IMR-90 (cell line): ENCODE data around the gene NACA. TPM values are rescaled to one million over a fixed set of nuclear protein-coding genes. Genes with fewer than 3 reads are reported as not detected.

Experiments used
- ATAC-seq: fragments of 200-7000 bp; cut with Tn5 transposase; 2 replicates; pipeline ENCODE4 v1.9.1; 2020; ENCODE audit warnings: low read depth, mild to moderate bottlenecking, moderate library complexity
- BruUV-seq: library from RNA; stranded (reverse); fragments of 400-500 nt; replicated peaks from 2 replicates; lab custom pipeline; 2021; lab: Mats Ljungman, UMichigan
- CTCF ChIA-PET: fragments of 300-600 bp; formaldehyde crosslinking; extraction: SDS; loops from one replicate; lab custom pipeline; 2021; ENCODE audit warnings: antibody characterized with exemption; lab: Yijun Ruan, JAX
- POLR2A ChIA-PET: fragments of 300-600 bp; sonication (Branson Sonifier 250); formaldehyde crosslinking; loops from one replicate; lab custom pipeline; 2022; ENCODE audit warnings: antibody characterized with exemption; ENCODE audit not compliant: unreplicated experiment; lab: Charles Lee
- DNase-seq: peaks from one replicate; pipeline ENCODE4 v3.0.0; 2013
- H2AFZ ChIP-seq: replicated peaks from 2 replicates; pipeline ENCODE3; 2013; ENCODE audit warnings: low read length, mild to moderate bottlenecking; ENCODE audit not compliant: poor library complexity
- H2AK5ac ChIP-seq: 2 replicates; pipeline ENCODE4 v1.6.1; 2013; ENCODE audit warnings: low read depth, low read length, inconsistent platforms
- H2AK9ac ChIP-seq: replicated peaks from 2 replicates; pipeline ENCODE3; 2013; ENCODE audit warnings: mild to moderate bottlenecking, low read depth, low read length, moderate library complexity; ENCODE audit not compliant: poor library complexity
- H2BK120ac ChIP-seq: 2 replicates; pipeline ENCODE4 v1.6.1; 2013; ENCODE audit warnings: low read depth, low read length, inconsistent platforms
- H2BK15ac ChIP-seq: 3 replicates; pipeline ENCODE4 v1.6.1; 2013; ENCODE audit warnings: low read depth, low read length, inconsistent platforms
- H2BK20ac ChIP-seq: 2 replicates; pipeline ENCODE4 v1.6.1; 2013; ENCODE audit warnings: low read depth, mild to moderate bottlenecking, inconsistent platforms, low read length, moderate library complexity
- H2BK5ac ChIP-seq: 2 replicates; pipeline ENCODE4 v1.6.1; 2013; ENCODE audit warnings: mild to moderate bottlenecking, low read depth, low read length, inconsistent platforms; ENCODE audit not compliant: poor library complexity, severe bottlenecking
- H3K14ac ChIP-seq: replicated peaks from 2 replicates; pipeline ENCODE4 v1.6.1; 2013; ENCODE audit warnings: low read depth, low read length, inconsistent platforms
- H3K18ac ChIP-seq: 2 replicates; pipeline ENCODE4 v1.6.1; 2013; ENCODE audit warnings: low read depth, low read length, control low read depth
- H3K23ac ChIP-seq: 2 replicates; pipeline ENCODE4 v1.6.1; 2013; ENCODE audit warnings: low read depth, low read length, inconsistent platforms
- H3K27ac ChIP-seq: 2 replicates; pipeline ENCODE4 v1.5.1; 2013; ENCODE audit warnings: mild to moderate bottlenecking, control low read depth, low read length; ENCODE audit not compliant: insufficient read depth
- H3K27me3 ChIP-seq: 2 replicates; pipeline ENCODE4 v1.6.1; 2013; ENCODE audit warnings: low read length; ENCODE audit not compliant: control insufficient read depth, insufficient read depth
- H3K36me3 ChIP-seq: 2 replicates; pipeline ENCODE4 v1.6.1; 2013; ENCODE audit warnings: low read length, mixed read lengths; ENCODE audit not compliant: control insufficient read depth, insufficient read depth
- H3K4ac ChIP-seq: 2 replicates; pipeline ENCODE4 v1.6.1; 2013; ENCODE audit warnings: low read depth, low read length, inconsistent platforms
- H3K4me1 ChIP-seq: 2 replicates; pipeline ENCODE4 v1.6.1; 2013; ENCODE audit warnings: low read length, mixed read lengths; ENCODE audit not compliant: control insufficient read depth, insufficient read depth
- H3K4me2 ChIP-seq: 2 replicates; pipeline ENCODE4 v1.6.1; 2013; ENCODE audit warnings: low read depth, mild to moderate bottlenecking, control low read depth, low read length, moderate library complexity
- H3K4me3 ChIP-seq: 2 replicates; pipeline ENCODE4 v1.5.1; 2013; ENCODE audit warnings: low read depth, mild to moderate bottlenecking, control low read depth, low read length, moderate library complexity; ENCODE audit not compliant: insufficient read depth
- H3K56ac ChIP-seq: 2 replicates; pipeline ENCODE4 v1.6.1; 2013; ENCODE audit warnings: low read length, inconsistent platforms; ENCODE audit not compliant: insufficient read depth; ENCODE audit errors: extremely low read depth
- H3K79me1 ChIP-seq, 2 experiments: 2 replicates each; pipeline ENCODE4 v1.6.1; 2013; ENCODE audit warnings: low read length in 2 of 2, inconsistent platforms in 1 of 2, low read depth in 1 of 2
- H3K9ac ChIP-seq: 2 replicates; pipeline ENCODE4 v1.6.1; 2013; ENCODE audit warnings: low read depth, low read length, control low read depth
- H3K9me1 ChIP-seq: 2 replicates; pipeline ENCODE4 v1.6.1; 2013; ENCODE audit warnings: low read length, inconsistent platforms; ENCODE audit not compliant: insufficient read depth
- H3K9me3 ChIP-seq: 2 replicates; pipeline ENCODE4 v1.6.1; 2013; ENCODE audit warnings: low read length; ENCODE audit not compliant: control insufficient read depth, insufficient read depth
- H4K20me1 ChIP-seq: 2 replicates; pipeline ENCODE4 v1.6.1; 2013; ENCODE audit warnings: low read length, inconsistent platforms; ENCODE audit not compliant: insufficient read depth
- H4K5ac ChIP-seq: 2 replicates; pipeline ENCODE4 v1.6.1; 2013; ENCODE audit warnings: mild to moderate bottlenecking, low read depth, low read length, control low read depth
- H4K8ac ChIP-seq, 2 experiments: 2 replicates each; pipeline ENCODE4 v1.6.1; 2013; ENCODE audit warnings: low read depth in 2 of 2, low read length in 2 of 2, control low read depth in 1 of 2, inconsistent platforms in 1 of 2
- H4K91ac ChIP-seq: 2 replicates; pipeline ENCODE4 v1.6.1; 2013; ENCODE audit warnings: low read depth, low read length, inconsistent platforms; ENCODE audit not compliant: insufficient read depth
- BHLHE40 ChIP-seq: fragments of 150-350 bp; IDR thresholded peaks from 2 replicates; pipeline ENCODE4 v1.6.1; 2016; ENCODE audit warnings: mild to moderate bottlenecking, low read depth, low read length
- CEBPB ChIP-seq: IDR thresholded peaks from 2 replicates; pipeline ENCODE4 v1.6.1; 2012; ENCODE audit warnings: low read depth, low read length, improper control_type of control experiment
- CHD1 ChIP-seq: IDR thresholded peaks from 2 replicates; pipeline ENCODE4 v1.6.1; 2012; ENCODE audit warnings: low read depth, low read length, improper control_type of control experiment
- CTCF ChIP-seq: conservative IDR thresholded peaks from 2 replicates; pipeline ENCODE4 v1.5.1; 2012; ENCODE audit warnings: mild to moderate bottlenecking, low read depth, low read length, improper control_type of control experiment
- ELK1 ChIP-seq: fragments of 150-350 bp; IDR thresholded peaks from 2 replicates; pipeline ENCODE4 v1.6.1; 2016; ENCODE audit warnings: low read depth, mild to moderate bottlenecking, low read length, moderate library complexity, borderline replicate concordance
- FOS ChIP-seq: fragments of 150-350 bp; IDR thresholded peaks from 2 replicates; pipeline ENCODE4 v1.6.1; 2016; ENCODE audit warnings: low read depth, low read length
- MAFK ChIP-seq: IDR thresholded peaks from 2 replicates; pipeline ENCODE4 v1.6.1; 2012; ENCODE audit warnings: low read depth, low read length, improper control_type of control experiment
- MAZ ChIP-seq: IDR thresholded peaks from 2 replicates; pipeline ENCODE4 v1.6.1; 2012; ENCODE audit warnings: low read depth, mild to moderate bottlenecking, low read length, improper control_type of control experiment, moderate library complexity, borderline replicate concordance
- MXI1 ChIP-seq: IDR thresholded peaks from 2 replicates; pipeline ENCODE4 v1.6.1; 2012; ENCODE audit warnings: low read depth, mild to moderate bottlenecking, low read length, moderate library complexity, borderline replicate concordance
- NFE2L2 ChIP-seq: fragments of 150-350 bp; IDR thresholded peaks from 2 replicates; pipeline ENCODE4 v1.6.1; 2016; ENCODE audit warnings: low read depth, mild to moderate bottlenecking, low read length
- POLR2A ChIP-seq: IDR thresholded peaks from 2 replicates; pipeline ENCODE4 v1.6.1; 2012; ENCODE audit warnings: mild to moderate bottlenecking, low read depth, low read length
- RAD21 ChIP-seq: IDR thresholded peaks from 2 replicates; pipeline ENCODE4 v1.6.1; 2012; ENCODE audit warnings: low read length, improper control_type of control experiment
- RCOR1 ChIP-seq: IDR thresholded peaks from 2 replicates; pipeline ENCODE4 v1.6.1; 2012; ENCODE audit warnings: mild to moderate bottlenecking, low read length, improper control_type of control experiment; ENCODE audit not compliant: insufficient replicate concordance
- RFX5 ChIP-seq: IDR thresholded peaks from 2 replicates; pipeline ENCODE4 v1.8.0; 2012; ENCODE audit warnings: low read depth, mild to moderate bottlenecking, low read length, moderate library complexity
- SMC3 ChIP-seq: fragments of 150-350 bp; IDR thresholded peaks from 2 replicates; pipeline ENCODE4 v1.6.1; 2016; ENCODE audit warnings: low read depth, mild to moderate bottlenecking, antibody characterized with exemption, low read length, moderate library complexity
- USF2 ChIP-seq: fragments of 150-350 bp; IDR thresholded peaks from 2 replicates; pipeline ENCODE4 v1.6.1; 2017; ENCODE audit warnings: mild to moderate bottlenecking, antibody characterized with exemption, low read length, low read depth
- dilution Hi-C: fragments of 300-500 bp; cut with HindIII; formaldehyde crosslinking; loops from one replicate; pipeline ENCODE4 v1.14.3; 2018; ENCODE audit warnings: low sequenced_read_pairs; ENCODE audit not compliant: unreplicated experiment
- in situ Hi-C: fragments of 300-500 bp; cut with MboI; formaldehyde crosslinking; loops from 3 replicates; pipeline ENCODE4 v1.14.3; 2019; ENCODE audit warnings: low sequenced_read_pairs, inconsistent platforms, mixed read lengths
- intact Hi-C: fragments of 100-400 bp; cut with micrococcal nuclease; formaldehyde crosslinking; loops from 2 replicates; pipeline ENCODE4 v1.10.0; 2022
- polyA plus RNA-seq, 3 experiments: library from polyadenylated mRNA; depleted of rRNA; stranded (reverse); fragments of >200 nt; gene quantifications; 2 replicates each; pipeline ENCODE4 v1.2.3, GENCODE V29; 2012; ENCODE audit warnings: low replicate concordance in 1 of 3
- total RNA-seq: library from RNA; depleted of rRNA; stranded (reverse); fragments of >200 nt; gene quantifications from 2 replicates; pipeline ENCODE4 v1.2.3, GENCODE V29; 2012

The NACA gene
- total and polyA plus RNA-seq, 2 of the 4 experiments (the other 2 are of a cell fraction), result 662 to 1,223 TPM

- no peak overlapping the region for H2BK5ac ChIP-seq
- no peak overlapping the region for H2BK20ac ChIP-seq
- no peak overlapping the region for H3K4me3 ChIP-seq
- H3K9me1 ChIP-seq, result peaks cover 44% of the 10 kb centered on the region
- no peak overlapping the region for H2AK5ac ChIP-seq
- H4K91ac ChIP-seq, result no peak overlapping the region
- no peak overlapping the region for H2AK9ac ChIP-seq
- no peak overlapping the region for H3K23ac ChIP-seq
- no peak for TF ChIP-seq CTCF
- no peak for TF ChIP-seq USF2
- no peak for TF ChIP-seq MAFK
- TF ChIP-seq MXI1, result no peak
- no peak for TF ChIP-seq FOS
- TF ChIP-seq CHD1, result no peak
- TF ChIP-seq BHLHE40, result no peak
- TF ChIP-seq RFX5, result no peak
- no peak for TF ChIP-seq POLR2A
- TF ChIP-seq SMC3, result no peak
- TF ChIP-seq NFE2L2, result no peak
- TF ChIP-seq CEBPB, result no peak
- TF ChIP-seq RCOR1, result no peak
- TF ChIP-seq MAZ, result no peak
- no peak for TF ChIP-seq ELK1
- no peak for TF ChIP-seq RAD21
- ChIA-PET CTCF (no interaction called here), POLR2A (interaction anchor here (0.5 kb wide), 1 partner anchor 38 kb away, joined by 5 read pairs; no protein-coding TSS in a partner anchor)
- no peak overlapping the region for H4K8ac ChIP-seq
- no peak overlapping the region for H2BK120ac ChIP-seq
- no peak overlapping the region for H4K5ac ChIP-seq
- H3K14ac ChIP-seq, result no peak overlapping the region; the same call in 1 of the 2 replicates
- H3K4ac ChIP-seq, result no peak overlapping the region
- intact Hi-C loops (no loop called here), dilution Hi-C loops (no loop called here), in situ Hi-C loops (no loop called here)
- no peak overlapping the region for H3K18ac ChIP-seq
- H3K4me1 ChIP-seq, result peaks cover 15% of the 10 kb centered on the region
- no peaks in the 10 kb centered on the region for H3K9me3 ChIP-seq
- H3K36me3 ChIP-seq, result peaks cover 49% of the 10 kb centered on the region
- H3K79me1 ChIP-seq, result peaks cover 12 to 79% of the 10 kb centered on the region in 2 experiments
- H3K56ac ChIP-seq, result no peak overlapping the region
- peaks cover 95% of the 10 kb centered on the region for H4K20me1 ChIP-seq
- no peak overlapping the region for H3K27ac ChIP-seq
- H3K4me2 ChIP-seq, result no peak overlapping the region
- H2AFZ ChIP-seq, result no peak overlapping the region
- ATAC-seq (no peak), DNase-seq (no peak)
- no peak overlapping the region for H2BK15ac ChIP-seq
- no TSS peak for BruUV-seq
- H3K9ac ChIP-seq, result no peak overlapping the region
- no peaks in the 10 kb centered on the region for H3K27me3 ChIP-seq
These were observed 6.0 kb downstream of the NACA start for GRCh38 chr12:56719056-56719455.
